OCI-LY1 (cell line): ENCODE data around the gene KCNIP4.

Experiments used
- CTCF ChIP-seq: fragments of 200-600 bp; sonication (generic), shearing (Covaris generic); IDR thresholded peaks from 2 replicates; pipeline ENCODE4 v1.5.1; 2017; ENCODE audit warnings: mild to moderate bottlenecking, antibody characterized with exemption, low read length, moderate library complexity, mixed read lengths
- EZH2 ChIP-seq: fragments of 200-600 bp; sonication (generic), shearing (Covaris generic); IDR thresholded peaks from 2 replicates; pipeline ENCODE4 v1.8.0; 2017; ENCODE audit warnings: borderline replicate concordance, mixed run types, mild to moderate bottlenecking, antibody characterized with exemption, low read length, moderate library complexity, mixed read lengths

GRCh38 chr4:21474195-21474594 is 474.4 kb downstream of the KCNIP4 start:
- no peak for TF ChIP-seq CTCF
- TF ChIP-seq EZH2: no peak
